Fibroblast of villous mesenchyme (primary cell): Measurements from ENCODE around the gene FBH1. TPM values are rescaled to one million over a fixed set of nuclear protein-coding genes. Genes with fewer than 3 reads are reported as not detected.
"Not testable (repeated sequence)": the region's sequence is repeated elsewhere in the genome, so short reads cannot be mapped to it uniquely, and the experiment has no call there.

Experiments
- DNase-seq: peaks from one replicate; pipeline ENCODE4 v3.0.0-alpha.2; 2010; ENCODE audit warnings: low read depth
- H3K4me3 ChIP-seq: 2 replicates; pipeline ENCODE4 v1.5.1; 2011; ENCODE audit warnings: low read depth, mild to moderate bottlenecking, low read length
- CTCF ChIP-seq: IDR thresholded peaks from 2 replicates; pipeline ENCODE4 v1.5.1; 2012; ENCODE audit warnings: low read depth, mild to moderate bottlenecking, low read length; ENCODE audit not compliant: insufficient read depth
- total RNA-seq: library from RNA; depleted of rRNA; stranded (reverse); fragments of >200 nt; gene quantifications from 2 replicates; pipeline ENCODE4 v1.2.3, GENCODE V29; 2012

Gene FBH1
- total RNA-seq, 1 donor: 91.5 TPM

GRCh38 chr10:5869156-5869555 lies 20.9 kb upstream of the FBH1 start:
- TF ChIP-seq CTCF: no peak
- H3K4me3 ChIP-seq: no peak overlapping the region
- DNase-seq: no peak

- DNase-seq: peak; percentile 31
- H3K4me3 ChIP-seq: no peak overlapping the region
- TF ChIP-seq CTCF: no peak
These were observed 18.4 kb upstream of the FBH1 start for GRCh38 chr10:5871596-5871995.

GRCh38 chr10:5873515-5873995 lies 16.5 kb upstream of the FBH1 start:
- DNase-seq: peak; percentile 79
- TF ChIP-seq CTCF: peak; percentile 74
- H3K4me3 ChIP-seq: no peak overlapping the region

- H3K4me3 ChIP-seq: no peak overlapping the region
- TF ChIP-seq CTCF: no peak
- DNase-seq: peak; percentile 87
These were observed 13.8 kb upstream of the FBH1 start for GRCh38 chr10:5876181-5876768.

GRCh38 chr10:5877041-5877440 lies 13.0 kb upstream of the FBH1 start:
- not testable (repeated sequence) for DNase-seq, H3K4me3 ChIP-seq

GRCh38 chr10:5882961-5883360 lies 7.1 kb upstream of the FBH1 start:
- no peak for TF ChIP-seq CTCF
- DNase-seq: no peak
- no peak overlapping the region for H3K4me3 ChIP-seq

- DNase-seq: no peak
- H3K4me3 ChIP-seq: no peak overlapping the region
- TF ChIP-seq CTCF: no peak
These were observed 4.4 kb upstream of the FBH1 start for GRCh38 chr10:5885619-5886018.
